NCI-H226 (cell line): ENCODE measurements around the gene PPP1R12B.
A peak's percentile ranks its signal among the peaks of the same experiment; 100 is the strongest.
"Not testable (repeated sequence)": the region's sequence is repeated elsewhere in the genome, so short reads cannot be mapped to it uniquely, and the experiment has no call there.

Experiments
- DNase-seq: peaks from one replicate; pipeline ENCODE4 v3.0.0-alpha.2; 2015

PPP1R12B gene

GRCh38 chr1:202349206-202349928, 868 bp downstream of the PPP1R12B start:
- no peak for DNase-seq

GRCh38 chr1:202351725-202352124, 3.2 kb downstream of the PPP1R12B start:
- no peak for DNase-seq

GRCh38 chr1:202352583-202353197, 4.2 kb downstream of the PPP1R12B start:
- not testable (repeated sequence) for DNase-seq

GRCh38 chr1:202355944-202356553, 7.5 kb downstream of the PPP1R12B start:
- DNase-seq = no peak

GRCh38 chr1:202357506-202357905, 9.0 kb downstream of the PPP1R12B start:
- no peak for DNase-seq

- DNase-seq = no peak
These were observed 12.7 kb downstream of the PPP1R12B start for GRCh38 chr1:202361224-202361623.

- no peak for DNase-seq
These were observed 13.2 kb downstream of the PPP1R12B start for GRCh38 chr1:202361701-202362100.

- DNase-seq = no peak
These were observed 13.7 kb downstream of the PPP1R12B start for GRCh38 chr1:202362212-202362611.

GRCh38 chr1:202365092-202365815, 16.8 kb downstream of the PPP1R12B start:
- peak; percentile 28 for DNase-seq

GRCh38 chr1:202367271-202367670, 18.8 kb downstream of the PPP1R12B start:
- DNase-seq = no peak

GRCh38 chr1:202370906-202371305, 22.4 kb downstream of the PPP1R12B start:
- not testable (repeated sequence) for DNase-seq

GRCh38 chr1:202374099-202374498, 25.6 kb downstream of the PPP1R12B start:
- no peak for DNase-seq

- DNase-seq = not testable (repeated sequence)
These were observed 26.7 kb downstream of the PPP1R12B start for GRCh38 chr1:202375175-202375574.

- no peak for DNase-seq
These were observed 27.7 kb downstream of the PPP1R12B start for GRCh38 chr1:202376247-202376646.

- DNase-seq = not testable (repeated sequence)
These were observed 31.5 kb downstream of the PPP1R12B start for GRCh38 chr1:202379884-202380529.

GRCh38 chr1:202380535-202380934, 32.0 kb downstream of the PPP1R12B start:
- DNase-seq = not testable (repeated sequence)

- DNase-seq = not testable (repeated sequence)
These were observed 33.4 kb downstream of the PPP1R12B start for GRCh38 chr1:202381867-202382266.

- DNase-seq = peak; percentile 5
These were observed 47.3 kb downstream of the PPP1R12B start for GRCh38 chr1:202395831-202396230.

- no peak for DNase-seq
These were observed 48.8 kb downstream of the PPP1R12B start for GRCh38 chr1:202397256-202397655.

- not testable (repeated sequence) for DNase-seq
These were observed 49.9 kb downstream of the PPP1R12B start for GRCh38 chr1:202398439-202398838.

GRCh38 chr1:202401771-202402170, 53.3 kb downstream of the PPP1R12B start:
- not testable (repeated sequence) for DNase-seq

GRCh38 chr1:202403381-202403780, 54.9 kb downstream of the PPP1R12B start:
- not testable (repeated sequence) for DNase-seq

GRCh38 chr1:202405928-202406327, 57.4 kb downstream of the PPP1R12B start:
- no peak for DNase-seq
